ENCODE data around the gene ATG16L1.

DNA sequence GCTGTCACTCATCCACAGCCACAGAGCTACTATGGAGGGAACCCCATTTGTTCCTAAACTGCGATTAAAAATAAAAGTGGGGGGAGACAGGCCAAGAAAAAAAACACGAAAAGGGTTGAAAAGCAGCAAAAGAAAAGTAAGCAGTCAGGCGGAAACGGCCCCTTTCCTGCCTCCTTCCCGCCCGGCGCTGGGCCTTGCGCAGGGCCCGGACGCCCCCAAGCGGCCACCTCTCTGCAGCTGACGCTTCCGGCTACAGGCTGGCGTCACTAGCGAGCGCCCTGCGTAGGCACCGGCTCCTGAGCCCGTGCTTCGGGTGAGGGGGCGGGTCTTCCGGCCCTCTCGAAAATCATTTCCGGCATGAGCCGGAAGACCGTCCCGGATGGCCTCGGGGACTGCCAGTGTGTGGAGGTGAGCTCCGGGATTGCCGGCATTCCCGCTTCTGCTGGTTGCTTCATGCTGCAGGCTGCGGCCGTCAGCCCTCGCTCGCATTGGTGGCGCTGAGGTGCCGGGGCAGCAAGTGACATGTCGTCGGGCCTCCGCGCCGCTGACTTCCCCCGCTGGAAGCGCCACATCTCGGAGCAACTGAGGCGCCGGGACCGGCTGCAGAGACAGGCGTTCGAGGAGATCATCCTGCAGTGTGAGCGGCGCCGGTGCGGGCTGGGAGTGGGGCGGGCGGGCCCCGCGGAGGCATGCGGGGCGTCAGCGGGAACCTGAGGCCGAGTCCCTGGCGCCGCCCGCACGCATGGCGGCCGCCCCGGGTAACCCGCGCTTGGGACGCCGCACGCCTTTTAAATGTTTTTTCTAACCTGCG lies at the start of gene ATG16L1:
- TF ChIP-seq EZH2 (IDR thresholded peaks at IDR 0.05; ENCODE audit: low read length) (no peak), CTCF (optimal IDR thresholded peaks at IDR 0.05 in 1 of 3, IDR thresholded peaks at IDR 0.05 in 1 of 3, conservative IDR thresholded peaks at IDR 0.05 in 1 of 3; ENCODE audit: extremely low read depth in 1 of 3, insufficient read depth in 2 of 3, low read length in 3 of 3) (peak; percentile 94 to 99 (median 97))

Data from keratinocyte (primary cell).